ENCODE results near the gene MYT1.
A peak's percentile ranks its signal among the peaks of the same experiment; 100 is the strongest.

- TF ChIP-seq SIN3A (IDR thresholded peaks at IDR 0.05; ENCODE audit: borderline replicate concordance, low read depth, low read length) (no peak), JUND (IDR thresholded peaks at IDR 0.05) (no peak), CTCF (IDR thresholded peaks at IDR 0.05) (peak; percentile 33; the same call in 1 of the 2 replicates), POLR2AphosphoS5 (IDR thresholded peaks at IDR 0.05; ENCODE audit: low read depth, low read length) (no peak), EZH2phosphoT487 (IDR thresholded peaks at IDR 0.05; ENCODE audit: borderline replicate concordance, low read depth) (no peak), REST (IDR thresholded peaks at IDR 0.05; ENCODE audit: low read depth, low read length) (no peak), EP300 (IDR thresholded peaks at IDR 0.05; ENCODE audit: borderline replicate concordance in 1 of 2, low read depth in 1 of 2, low read length in 1 of 2) (no peak), MXI1 (IDR thresholded peaks at IDR 0.05; ENCODE audit: low read depth, low read length) (no peak), USF2 (IDR thresholded peaks at IDR 0.05; ENCODE audit: borderline replicate concordance, low read depth, low read length) (no peak), IRF3 (IDR thresholded peaks at IDR 0.05; ENCODE audit: low read depth, low read length) (no peak), ZBTB33 (IDR thresholded peaks at IDR 0.05; ENCODE audit: borderline replicate concordance, low read depth) (no peak), RXRA (IDR thresholded peaks at IDR 0.05; ENCODE audit: borderline replicate concordance, low read depth) (no peak), RAD21 (IDR thresholded peaks at IDR 0.05; ENCODE audit: low read length) (no peak), SMC3 (IDR thresholded peaks at IDR 0.05; ENCODE audit: low read depth, low read length) (no peak)
These were observed 18.6 kb upstream of the MYT1 start for GRCh38 chr20:64145458-64146300.
